ENCODE results near the gene GPR55.
A peak's percentile ranks its signal among the peaks of the same experiment; 100 is the strongest.

GRCh38 chr2:230865766-230866755 is 59.0 kb downstream of the GPR55 start:
- no peak for TF ChIP-seq POLR2A (IDR thresholded peaks at IDR 0.05)
- TF ChIP-seq, protein P1, sequence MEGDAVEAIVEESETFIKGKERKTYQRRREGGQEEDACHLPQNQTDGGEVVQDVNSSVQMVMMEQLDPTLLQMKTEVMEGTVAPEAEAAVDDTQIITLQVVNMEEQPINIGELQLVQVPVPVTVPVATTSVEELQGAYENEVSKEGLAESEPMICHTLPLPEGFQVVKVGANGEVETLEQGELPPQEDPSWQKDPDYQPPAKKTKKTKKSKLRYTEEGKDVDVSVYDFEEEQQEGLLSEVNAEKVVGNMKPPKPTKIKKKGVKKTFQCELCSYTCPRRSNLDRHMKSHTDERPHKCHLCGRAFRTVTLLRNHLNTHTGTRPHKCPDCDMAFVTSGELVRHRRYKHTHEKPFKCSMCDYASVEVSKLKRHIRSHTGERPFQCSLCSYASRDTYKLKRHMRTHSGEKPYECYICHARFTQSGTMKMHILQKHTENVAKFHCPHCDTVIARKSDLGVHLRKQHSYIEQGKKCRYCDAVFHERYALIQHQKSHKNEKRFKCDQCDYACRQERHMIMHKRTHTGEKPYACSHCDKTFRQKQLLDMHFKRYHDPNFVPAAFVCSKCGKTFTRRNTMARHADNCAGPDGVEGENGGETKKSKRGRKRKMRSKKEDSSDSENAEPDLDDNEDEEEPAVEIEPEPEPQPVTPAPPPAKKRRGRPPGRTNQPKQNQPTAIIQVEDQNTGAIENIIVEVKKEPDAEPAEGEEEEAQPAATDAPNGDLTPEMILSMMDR (IDR thresholded peaks at IDR 0.05 in 8 of 11, conservative IDR thresholded peaks at IDR 0.05 in 3 of 11): peak in 1 of 11 experiments; percentile 7
